ENCODE data around the gene ZFPL1. TPM values are rescaled to one million over a fixed set of nuclear protein-coding genes. Genes with fewer than 3 reads are reported as not detected.

The ZFPL1 gene
- total and polyA plus RNA-seq, 3 donors from 2014 or later = 52.7 to 70.6 (median 57.2) TPM

DNA sequence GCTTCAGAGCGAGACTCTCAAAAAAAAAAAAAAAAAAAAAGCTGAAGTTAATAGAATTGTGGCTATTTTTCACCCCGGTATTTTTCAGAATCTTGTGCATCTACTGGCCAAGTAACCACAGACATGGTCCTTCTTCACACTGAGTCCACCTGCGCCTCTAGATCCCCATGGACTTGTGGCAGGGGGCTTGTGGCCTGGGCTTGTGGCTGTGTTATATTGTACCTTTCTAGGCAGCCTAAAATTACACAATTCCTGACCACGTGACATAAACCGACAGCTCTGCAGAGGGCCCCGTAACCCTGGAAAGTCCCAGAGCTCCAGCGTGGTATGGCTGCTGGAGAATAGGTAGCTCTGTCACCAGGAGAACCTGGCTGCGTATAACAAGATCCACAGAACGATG lies 14.8 kb upstream of the ZFPL1 start:
- Histone ChIP-seq H3K4me1 (no peaks in the 10 kb centered on the region), H3K4me3 (no peak overlapping the region), H3K36me3 (ENCODE audit: low read depth, missing control alignments) (no peaks in the 10 kb centered on the region), H3K27ac (no peak overlapping the region), H3K9me3 (no peaks in the 10 kb centered on the region), H3K27me3 (no peaks in the 10 kb centered on the region)
- intact Hi-C loops (cut with DNase I; ENCODE audit: low total_unique reads) = no loop called here
- 78 to 84% methylated on average over 9 of the region's 9 CpGs for WGBS, 2 donors
- DNase-seq = no peak
- no peak for TF ChIP-seq POLR2A (IDR thresholded peaks at IDR 0.05)
- TF ChIP-seq, protein P1, sequence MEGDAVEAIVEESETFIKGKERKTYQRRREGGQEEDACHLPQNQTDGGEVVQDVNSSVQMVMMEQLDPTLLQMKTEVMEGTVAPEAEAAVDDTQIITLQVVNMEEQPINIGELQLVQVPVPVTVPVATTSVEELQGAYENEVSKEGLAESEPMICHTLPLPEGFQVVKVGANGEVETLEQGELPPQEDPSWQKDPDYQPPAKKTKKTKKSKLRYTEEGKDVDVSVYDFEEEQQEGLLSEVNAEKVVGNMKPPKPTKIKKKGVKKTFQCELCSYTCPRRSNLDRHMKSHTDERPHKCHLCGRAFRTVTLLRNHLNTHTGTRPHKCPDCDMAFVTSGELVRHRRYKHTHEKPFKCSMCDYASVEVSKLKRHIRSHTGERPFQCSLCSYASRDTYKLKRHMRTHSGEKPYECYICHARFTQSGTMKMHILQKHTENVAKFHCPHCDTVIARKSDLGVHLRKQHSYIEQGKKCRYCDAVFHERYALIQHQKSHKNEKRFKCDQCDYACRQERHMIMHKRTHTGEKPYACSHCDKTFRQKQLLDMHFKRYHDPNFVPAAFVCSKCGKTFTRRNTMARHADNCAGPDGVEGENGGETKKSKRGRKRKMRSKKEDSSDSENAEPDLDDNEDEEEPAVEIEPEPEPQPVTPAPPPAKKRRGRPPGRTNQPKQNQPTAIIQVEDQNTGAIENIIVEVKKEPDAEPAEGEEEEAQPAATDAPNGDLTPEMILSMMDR (IDR thresholded peaks at IDR 0.05) = no peak

DNA sequence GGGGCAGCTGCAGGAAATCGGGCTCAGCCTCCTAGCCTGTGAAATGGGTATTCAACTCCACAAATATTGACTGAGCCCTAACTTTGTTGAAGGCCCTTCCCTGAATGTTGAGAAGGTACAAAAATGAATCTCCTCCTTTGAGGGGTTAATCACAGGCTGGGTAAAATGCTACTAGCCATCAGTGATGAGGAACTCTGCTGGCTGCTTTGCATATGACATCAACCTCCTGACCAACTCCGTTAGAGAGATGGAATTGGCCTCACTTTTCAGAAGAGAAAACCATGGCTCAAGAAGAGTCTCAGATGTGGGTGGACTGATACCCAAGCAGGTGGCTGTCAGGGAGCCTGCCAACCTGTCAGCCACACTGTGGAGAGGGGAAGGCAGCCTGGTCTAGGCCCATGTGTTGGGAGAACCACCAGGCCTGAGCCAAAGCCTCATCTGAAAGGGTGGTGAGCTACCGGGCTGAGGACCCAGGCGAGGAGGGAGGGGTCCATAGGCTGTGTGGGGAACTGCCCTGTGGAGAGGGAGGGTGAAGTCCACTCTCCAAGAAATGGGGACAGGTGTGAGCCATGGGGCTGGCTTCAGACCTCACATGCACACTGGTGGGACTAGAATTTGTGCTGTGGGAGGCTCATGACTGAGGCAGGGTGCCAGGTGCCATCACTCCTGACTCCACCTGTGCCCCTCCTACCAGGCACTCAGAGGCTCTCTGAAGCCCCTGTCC lies 12.0 kb upstream of the ZFPL1 start:
- intact Hi-C loops (cut with DNase I; ENCODE audit: low total_unique reads) = no loop called here
- TF ChIP-seq, protein P1 (IDR thresholded peaks at IDR 0.05) = no peak
- no peak for TF ChIP-seq POLR2A (IDR thresholded peaks at IDR 0.05)
- WGBS, 2 donors = 76 to 79% methylated on average over 3 to 4 of the region's 4 CpGs

DNA sequence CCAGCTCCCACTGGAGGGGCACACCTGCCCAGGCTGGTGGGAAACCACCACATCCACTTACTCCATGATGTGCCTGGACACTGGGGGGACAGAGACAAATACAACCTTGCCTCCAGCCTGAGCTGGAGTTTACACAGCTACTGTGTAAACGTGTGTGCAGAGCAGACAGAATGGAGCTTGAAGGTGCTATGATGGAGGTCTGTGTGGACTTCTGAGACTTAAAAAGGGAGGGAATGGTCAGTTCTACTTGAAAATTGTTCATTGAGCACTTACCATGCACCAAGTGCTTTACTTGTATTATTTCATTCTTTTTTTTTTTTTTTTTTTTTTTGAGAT lies 11.4 kb upstream of the ZFPL1 start:
- Histone ChIP-seq H3K27ac (no peak overlapping the region), H3K27me3 (no peaks in the 10 kb centered on the region), H3K36me3 (ENCODE audit: low read depth, missing control alignments) (no peaks in the 10 kb centered on the region), H3K4me3 (no peak overlapping the region), H3K4me1 (no peaks in the 10 kb centered on the region), H3K9me3 (no peaks in the 10 kb centered on the region)
- DNase-seq = no peak
- intact Hi-C loops (cut with DNase I; ENCODE audit: low total_unique reads) = no loop called here
- TF ChIP-seq POLR2A (IDR thresholded peaks at IDR 0.05) = no peak
- TF ChIP-seq, protein P1 (IDR thresholded peaks at IDR 0.05) = no peak
- WGBS, 2 donors = 71 to 89% methylated on average over 1 of the region's 1 CpG

More for the DNA sequence above, 12.0 kb upstream of the ZFPL1 start:
- no peak for DNase-seq
- H3K4me3 ChIP-seq = no peak overlapping the region
- H3K36me3 ChIP-seq (ENCODE audit: low read depth, missing control alignments) = no peaks in the 10 kb centered on the region
- H3K9me3 ChIP-seq = no peaks in the 10 kb centered on the region
- no peaks in the 10 kb centered on the region for H3K4me1 ChIP-seq
- H3K27me3 ChIP-seq = no peaks in the 10 kb centered on the region
- no peak overlapping the region for H3K27ac ChIP-seq

DNA sequence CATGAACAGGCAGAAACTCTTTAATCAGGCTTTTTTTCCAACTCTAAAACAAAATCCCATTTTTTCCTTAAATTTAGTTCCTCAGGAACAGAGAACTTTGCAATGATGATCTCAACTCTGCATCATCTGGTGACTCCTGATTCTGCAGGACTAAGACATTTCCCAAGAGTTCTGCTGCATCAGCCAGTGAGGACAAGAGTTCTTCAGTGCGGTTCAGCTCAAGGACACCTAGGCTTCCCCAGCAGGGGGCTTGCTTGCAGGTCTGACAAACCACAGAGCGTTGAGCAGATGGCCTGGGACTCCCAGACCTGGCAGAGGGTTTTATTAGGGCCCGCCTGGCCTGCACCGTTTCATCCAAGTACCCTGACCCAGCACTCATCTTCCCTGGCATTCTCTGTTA lies 6.6 kb upstream of the ZFPL1 start:
- no peak for DNase-seq
- Histone ChIP-seq H3K9me3 (no peaks in the 10 kb centered on the region), H3K27me3 (no peaks in the 10 kb centered on the region), H3K27ac (no peak overlapping the region), H3K4me1 (no peaks in the 10 kb centered on the region), H3K4me3 (no peak overlapping the region), H3K36me3 (ENCODE audit: low read depth, missing control alignments) (no peaks in the 10 kb centered on the region)
- intact Hi-C loops (cut with DNase I; ENCODE audit: low total_unique reads) = no loop called here
- TF ChIP-seq, protein P1 (IDR thresholded peaks at IDR 0.05) = no peak
- no peak for TF ChIP-seq POLR2A (IDR thresholded peaks at IDR 0.05)
- WGBS, 2 donors = 65 to 73% methylated on average over 4 of the region's 4 CpGs

DNA sequence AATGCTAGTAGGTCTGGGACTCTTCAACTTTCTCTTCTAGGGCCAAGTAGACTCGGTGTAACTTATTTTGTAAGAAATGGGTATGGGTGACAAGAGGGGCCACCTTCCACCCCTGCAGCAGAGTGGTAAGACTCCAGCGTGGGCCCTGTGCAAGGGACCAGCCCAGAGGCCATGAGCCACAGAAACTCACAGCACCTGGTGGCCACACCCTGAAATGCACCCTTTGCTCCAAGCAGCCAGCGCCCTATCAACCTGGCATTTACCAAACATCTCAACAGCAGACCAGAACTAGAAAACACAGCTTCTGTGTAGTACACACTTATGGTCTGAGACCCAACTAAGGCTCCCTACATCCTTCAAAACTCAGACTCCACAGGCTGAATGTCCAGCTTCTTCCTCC lies 5.9 kb upstream of the ZFPL1 start:
- no peaks in the 10 kb centered on the region for H3K9me3 ChIP-seq
- no peak overlapping the region for H3K27ac ChIP-seq
- no peaks in the 10 kb centered on the region for H3K36me3 ChIP-seq (ENCODE audit: low read depth, missing control alignments)
- intact Hi-C loops (cut with DNase I; ENCODE audit: low total_unique reads) = no loop called here
- 56 to 77% methylated on average over 3 of the region's 3 CpGs for WGBS, 2 donors
- H3K4me1 ChIP-seq = no peaks in the 10 kb centered on the region
- peak; percentile 37 for DNase-seq
- TF ChIP-seq POLR2A (IDR thresholded peaks at IDR 0.05) = no peak
- TF ChIP-seq, protein P1 (IDR thresholded peaks at IDR 0.05) = peak; percentile 23 to 55 (median 51)
- no peak overlapping the region for H3K4me3 ChIP-seq
- H3K27me3 ChIP-seq = no peaks in the 10 kb centered on the region
